Osteocyte (in vitro differentiated cells): ENCODE data around the gene DPPA4. TPM values are rescaled to one million over a fixed set of nuclear protein-coding genes. Genes with fewer than 3 reads are reported as not detected.

Experiments used
- DNase-seq: peaks from one replicate; pipeline ENCODE4 v3.0.0; 2021; ENCODE audit warnings: mixed read lengths; ENCODE audit not compliant: unreplicated experiment; ENCODE audit errors: extremely low spot score
- H3K27ac Mint-ChIP-seq: one replicate; pipeline ENCODE4 v1.8.0; 2021; ENCODE audit warnings: mild to moderate bottlenecking, mixed read lengths; ENCODE audit not compliant: unreplicated experiment
- H3K27me3 Mint-ChIP-seq: one replicate; pipeline ENCODE4 v1.8.0; 2021; ENCODE audit warnings: mixed read lengths; ENCODE audit not compliant: unreplicated experiment
- H3K36me3 Mint-ChIP-seq: one replicate; pipeline ENCODE4 v1.8.0; 2021; ENCODE audit warnings: mixed read lengths; ENCODE audit not compliant: unreplicated experiment
- H3K4me1 Mint-ChIP-seq: one replicate; pipeline ENCODE4 v1.8.0; 2021; ENCODE audit warnings: mixed read lengths; ENCODE audit not compliant: unreplicated experiment
- H3K4me3 Mint-ChIP-seq: one replicate; pipeline ENCODE4 v1.8.0; 2021; ENCODE audit warnings: mild to moderate bottlenecking, moderate library complexity, mixed read lengths; ENCODE audit not compliant: unreplicated experiment
- H3K9me3 Mint-ChIP-seq: one replicate; pipeline ENCODE4 v1.8.0; 2021; ENCODE audit warnings: mixed read lengths; ENCODE audit not compliant: unreplicated experiment
- total RNA-seq: library from RNA; stranded (reverse); gene quantifications from 2 replicates; pipeline ENCODE4 v1.2.1, GENCODE V29; 2021
- TF ChIP-seq, protein P1 (sequence below): fragments of 200-600 bp; sonication (generic); IDR thresholded peaks from 2 replicates; pipeline ENCODE4 v1.5.0; 2021; ENCODE audit warnings: antibody characterized with exemption, mild to moderate bottlenecking, moderate library complexity

Gene DPPA4
- total RNA-seq, 1 donor from 2014 or later, result 0.75 TPM

GRCh38 chr3:109328202-109328601 lies 9.1 kb downstream of the DPPA4 start:
- Mint-ChIP-seq H3K9me3 (no peaks in the 10 kb centered on the region), H3K27me3 (peaks cover 5% of the 10 kb centered on the region), H3K4me3 (no peak overlapping the region), H3K36me3 (no peaks in the 10 kb centered on the region), H3K4me1 (no peaks in the 10 kb centered on the region), H3K27ac (no peak overlapping the region)
- TF ChIP-seq, protein P1, sequence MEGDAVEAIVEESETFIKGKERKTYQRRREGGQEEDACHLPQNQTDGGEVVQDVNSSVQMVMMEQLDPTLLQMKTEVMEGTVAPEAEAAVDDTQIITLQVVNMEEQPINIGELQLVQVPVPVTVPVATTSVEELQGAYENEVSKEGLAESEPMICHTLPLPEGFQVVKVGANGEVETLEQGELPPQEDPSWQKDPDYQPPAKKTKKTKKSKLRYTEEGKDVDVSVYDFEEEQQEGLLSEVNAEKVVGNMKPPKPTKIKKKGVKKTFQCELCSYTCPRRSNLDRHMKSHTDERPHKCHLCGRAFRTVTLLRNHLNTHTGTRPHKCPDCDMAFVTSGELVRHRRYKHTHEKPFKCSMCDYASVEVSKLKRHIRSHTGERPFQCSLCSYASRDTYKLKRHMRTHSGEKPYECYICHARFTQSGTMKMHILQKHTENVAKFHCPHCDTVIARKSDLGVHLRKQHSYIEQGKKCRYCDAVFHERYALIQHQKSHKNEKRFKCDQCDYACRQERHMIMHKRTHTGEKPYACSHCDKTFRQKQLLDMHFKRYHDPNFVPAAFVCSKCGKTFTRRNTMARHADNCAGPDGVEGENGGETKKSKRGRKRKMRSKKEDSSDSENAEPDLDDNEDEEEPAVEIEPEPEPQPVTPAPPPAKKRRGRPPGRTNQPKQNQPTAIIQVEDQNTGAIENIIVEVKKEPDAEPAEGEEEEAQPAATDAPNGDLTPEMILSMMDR, result no peak
- DNase-seq, result no peak

DNA sequence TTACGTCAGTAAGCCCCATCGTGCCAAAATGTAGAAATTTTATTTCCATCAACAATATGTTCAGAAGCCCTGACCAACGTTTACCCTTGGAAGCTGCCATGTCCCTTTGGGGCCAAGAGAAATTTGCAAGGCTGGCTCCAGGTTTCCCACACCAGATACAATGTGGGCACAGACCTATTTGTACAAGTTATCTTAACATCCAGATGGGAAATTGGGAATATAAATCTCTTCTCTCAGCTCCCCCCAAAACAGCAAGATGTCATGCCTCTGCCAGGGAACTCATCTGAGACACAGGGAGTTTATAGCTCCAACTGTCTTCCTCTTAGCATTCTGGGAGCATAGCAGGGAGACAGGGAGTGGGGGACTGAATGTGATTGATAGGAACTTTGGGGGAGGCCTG lies 11.7 kb downstream of the DPPA4 start:
- no peaks in the 10 kb centered on the region for H3K4me1 Mint-ChIP-seq
- TF ChIP-seq, protein P1, result no peak
- no peak overlapping the region for H3K4me3 Mint-ChIP-seq
- no peak overlapping the region for H3K27ac Mint-ChIP-seq
- H3K36me3 Mint-ChIP-seq, result no peaks in the 10 kb centered on the region
- peaks cover 5% of the 10 kb centered on the region for H3K27me3 Mint-ChIP-seq
- H3K9me3 Mint-ChIP-seq, result no peaks in the 10 kb centered on the region
- no peak for DNase-seq

- H3K36me3 Mint-ChIP-seq, result no peaks in the 10 kb centered on the region
- peaks cover 5% of the 10 kb centered on the region for H3K27me3 Mint-ChIP-seq
- no peaks in the 10 kb centered on the region for H3K4me1 Mint-ChIP-seq
- no peak for DNase-seq
- TF ChIP-seq, protein P1, result no peak
- no peaks in the 10 kb centered on the region for H3K9me3 Mint-ChIP-seq
- H3K4me3 Mint-ChIP-seq, result no peak overlapping the region
- H3K27ac Mint-ChIP-seq, result no peak overlapping the region
These were observed 12.2 kb downstream of the DPPA4 start for GRCh38 chr3:109325109-109325508.

GRCh38 chr3:109316162-109316730 lies 21.1 kb downstream of the DPPA4 start, which contains the start of gene DPPA2:
TSS of gene DPPA2 (minus strand) at chr3:109316517. CDS start at chr3:109314542, 1,975 bp downstream.
- no peaks in the 10 kb centered on the region for H3K27me3 Mint-ChIP-seq
- H3K36me3 Mint-ChIP-seq, result no peaks in the 10 kb centered on the region
- no peaks in the 10 kb centered on the region for H3K4me1 Mint-ChIP-seq
- TF ChIP-seq, protein P1, result no peak
- no peak within 1 kb of the TSS for H3K27ac Mint-ChIP-seq
- peaks cover under 1% of the 10 kb centered on the region for H3K9me3 Mint-ChIP-seq
- no peak for DNase-seq
- H3K4me3 Mint-ChIP-seq, result no peak within 1 kb of the TSS

DNA sequence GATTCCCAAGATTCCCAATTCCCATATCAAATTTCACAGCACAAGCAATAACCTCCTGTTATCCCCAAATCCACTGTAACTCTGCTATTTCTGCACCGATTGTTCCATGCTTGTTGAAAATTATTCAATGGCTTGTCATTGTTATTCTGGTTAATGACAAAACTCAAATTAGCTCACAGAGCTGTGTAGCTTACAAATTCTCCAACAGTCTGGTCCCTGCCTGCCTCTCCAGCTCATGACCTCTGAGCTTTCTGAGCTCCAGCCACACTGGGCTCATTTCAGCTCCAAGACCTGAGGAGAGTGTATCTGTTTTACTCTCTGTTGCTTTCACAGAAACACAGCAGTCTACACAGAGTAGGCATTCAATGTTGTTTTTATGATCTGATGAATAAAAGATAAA lies 24.3 kb downstream of the DPPA4 start:
- no peaks in the 10 kb centered on the region for H3K36me3 Mint-ChIP-seq

More for the DNA sequence above, 24.3 kb downstream of the DPPA4 start:
- TF ChIP-seq, protein P1, result no peak
- Mint-ChIP-seq H3K9me3 (peaks cover 5% of the 10 kb centered on the region), H3K27ac (no peak overlapping the region), H3K27me3 (no peaks in the 10 kb centered on the region), H3K4me3 (no peak overlapping the region), H3K4me1 (no peaks in the 10 kb centered on the region)
- no peak for DNase-seq
